ENCODE measurements around the gene TRANK1.

DNA sequence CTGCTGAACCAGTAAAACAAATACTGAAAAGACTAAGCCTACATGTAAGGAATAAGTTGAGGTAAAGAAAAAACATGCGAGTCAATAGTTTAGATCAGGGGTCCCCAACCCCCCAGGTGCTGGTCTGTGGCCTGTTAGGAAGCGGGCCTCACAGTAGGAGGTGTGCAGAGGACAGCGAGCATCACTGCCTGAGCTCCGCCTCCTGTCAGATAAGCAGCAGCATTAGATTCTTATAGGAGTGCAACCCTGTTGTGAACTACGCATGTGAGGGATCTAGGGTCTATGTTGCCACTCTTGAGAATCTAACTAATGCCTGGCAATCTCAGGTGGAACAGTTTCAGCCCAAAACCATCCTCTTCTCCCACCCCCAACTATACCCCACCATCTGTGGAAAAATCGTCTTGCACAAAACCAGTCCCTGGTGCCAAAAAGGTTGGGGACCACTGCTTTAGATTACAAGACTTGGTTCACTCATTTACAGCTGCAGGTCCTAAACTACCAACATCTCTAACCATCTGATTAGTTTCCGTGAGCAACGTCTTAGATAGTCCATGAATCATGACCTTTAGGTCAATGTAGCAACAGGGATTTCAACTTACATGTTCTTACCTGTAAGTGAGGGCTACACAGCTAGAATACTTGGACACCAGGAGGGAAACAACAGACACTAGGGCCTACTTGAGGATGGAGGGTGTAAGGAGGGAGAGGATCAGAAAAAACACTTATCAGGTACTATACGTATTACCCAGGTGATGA is 66.7 kb downstream of the TRANK1 start:
- no peak for TF ChIP-seq GLIS3 (CRISPR knock-in tag; IDR thresholded peaks at IDR 0.05)
- TF ChIP-seq, protein P1, sequence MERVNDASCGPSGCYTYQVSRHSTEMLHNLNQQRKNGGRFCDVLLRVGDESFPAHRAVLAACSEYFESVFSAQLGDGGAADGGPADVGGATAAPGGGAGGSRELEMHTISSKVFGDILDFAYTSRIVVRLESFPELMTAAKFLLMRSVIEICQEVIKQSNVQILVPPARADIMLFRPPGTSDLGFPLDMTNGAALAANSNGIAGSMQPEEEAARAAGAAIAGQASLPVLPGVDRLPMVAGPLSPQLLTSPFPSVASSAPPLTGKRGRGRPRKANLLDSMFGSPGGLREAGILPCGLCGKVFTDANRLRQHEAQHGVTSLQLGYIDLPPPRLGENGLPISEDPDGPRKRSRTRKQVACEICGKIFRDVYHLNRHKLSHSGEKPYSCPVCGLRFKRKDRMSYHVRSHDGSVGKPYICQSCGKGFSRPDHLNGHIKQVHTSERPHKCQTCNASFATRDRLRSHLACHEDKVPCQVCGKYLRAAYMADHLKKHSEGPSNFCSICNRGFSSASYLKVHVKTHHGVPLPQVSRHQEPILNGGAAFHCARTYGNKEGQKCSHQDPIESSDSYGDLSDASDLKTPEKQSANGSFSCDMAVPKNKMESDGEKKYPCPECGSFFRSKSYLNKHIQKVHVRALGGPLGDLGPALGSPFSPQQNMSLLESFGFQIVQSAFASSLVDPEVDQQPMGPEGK (CRISPR knock-in tag; IDR thresholded peaks at IDR 0.05; ENCODE audit: borderline replicate concordance): no peak
- no peak for TF ChIP-seq ZNF70 (CRISPR knock-in tag; IDR thresholded peaks at IDR 0.05)
- TF ChIP-seq ZFP30 (CRISPR knock-in tag; IDR thresholded peaks at IDR 0.05): no peak
- no peak for TF ChIP-seq RARB (CRISPR knock-in tag; IDR thresholded peaks at IDR 0.05)
- no peak for TF ChIP-seq ZNF8 (CRISPR knock-in tag; IDR thresholded peaks at IDR 0.05)
- no peak for TF ChIP-seq SNAI2 (CRISPR knock-in tag; IDR thresholded peaks at IDR 0.05)
- TF ChIP-seq ZFP3 (CRISPR knock-in tag; IDR thresholded peaks at IDR 0.05): no peak
- TF ChIP-seq, protein P2, sequence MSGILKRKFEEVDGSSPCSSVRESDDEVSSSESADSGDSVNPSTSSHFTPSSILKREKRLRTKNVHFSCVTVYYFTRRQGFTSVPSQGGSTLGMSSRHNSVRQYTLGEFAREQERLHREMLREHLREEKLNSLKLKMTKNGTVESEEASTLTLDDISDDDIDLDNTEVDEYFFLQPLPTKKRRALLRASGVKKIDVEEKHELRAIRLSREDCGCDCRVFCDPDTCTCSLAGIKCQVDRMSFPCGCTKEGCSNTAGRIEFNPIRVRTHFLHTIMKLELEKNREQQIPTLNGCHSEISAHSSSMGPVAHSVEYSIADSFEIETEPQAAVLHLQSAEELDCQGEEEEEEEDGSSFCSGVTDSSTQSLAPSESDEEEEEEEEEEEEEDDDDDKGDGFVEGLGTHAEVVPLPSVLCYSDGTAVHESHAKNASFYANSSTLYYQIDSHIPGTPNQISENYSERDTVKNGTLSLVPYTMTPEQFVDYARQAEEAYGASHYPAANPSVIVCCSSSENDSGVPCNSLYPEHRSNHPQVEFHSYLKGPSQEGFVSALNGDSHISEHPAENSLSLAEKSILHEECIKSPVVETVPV (CRISPR knock-in tag; IDR thresholded peaks at IDR 0.05): no peak
- TF ChIP-seq, protein P3, sequence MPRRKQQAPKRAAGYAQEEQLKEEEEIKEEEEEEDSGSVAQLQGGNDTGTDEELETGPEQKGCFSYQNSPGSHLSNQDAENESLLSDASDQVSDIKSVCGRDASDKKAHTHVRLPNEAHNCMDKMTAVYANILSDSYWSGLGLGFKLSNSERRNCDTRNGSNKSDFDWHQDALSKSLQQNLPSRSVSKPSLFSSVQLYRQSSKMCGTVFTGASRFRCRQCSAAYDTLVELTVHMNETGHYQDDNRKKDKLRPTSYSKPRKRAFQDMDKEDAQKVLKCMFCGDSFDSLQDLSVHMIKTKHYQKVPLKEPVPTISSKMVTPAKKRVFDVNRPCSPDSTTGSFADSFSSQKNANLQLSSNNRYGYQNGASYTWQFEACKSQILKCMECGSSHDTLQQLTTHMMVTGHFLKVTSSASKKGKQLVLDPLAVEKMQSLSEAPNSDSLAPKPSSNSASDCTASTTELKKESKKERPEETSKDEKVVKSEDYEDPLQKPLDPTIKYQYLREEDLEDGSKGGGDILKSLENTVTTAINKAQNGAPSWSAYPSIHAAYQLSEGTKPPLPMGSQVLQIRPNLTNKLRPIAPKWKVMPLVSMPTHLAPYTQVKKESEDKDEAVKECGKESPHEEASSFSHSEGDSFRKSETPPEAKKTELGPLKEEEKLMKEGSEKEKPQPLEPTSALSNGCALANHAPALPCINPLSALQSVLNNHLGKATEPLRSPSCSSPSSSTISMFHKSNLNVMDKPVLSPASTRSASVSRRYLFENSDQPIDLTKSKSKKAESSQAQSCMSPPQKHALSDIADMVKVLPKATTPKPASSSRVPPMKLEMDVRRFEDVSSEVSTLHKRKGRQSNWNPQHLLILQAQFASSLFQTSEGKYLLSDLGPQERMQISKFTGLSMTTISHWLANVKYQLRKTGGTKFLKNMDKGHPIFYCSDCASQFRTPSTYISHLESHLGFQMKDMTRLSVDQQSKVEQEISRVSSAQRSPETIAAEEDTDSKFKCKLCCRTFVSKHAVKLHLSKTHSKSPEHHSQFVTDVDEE (CRISPR knock-in tag; IDR thresholded peaks at IDR 0.05): no peak
- no peak for TF ChIP-seq ARNTL (CRISPR knock-in tag; IDR thresholded peaks at IDR 0.05; ENCODE audit: borderline replicate concordance, low read depth)

Measured in SK-N-SH treated with all-trans-retinoic acid at 6 μM for 48 hours (cell line).